Measurements from ENCODE around the gene FAM3C. TPM values are rescaled to one million over a fixed set of nuclear protein-coding genes. Genes with fewer than 3 reads are reported as not detected.
A peak's percentile ranks its signal among the peaks of the same experiment; 100 is the strongest.

Gene FAM3C
- total and polyA plus RNA-seq, 2 donors (not counting 1 experiment from before 2014, with no cell fraction given) = 38.7 to 75.4 TPM

DNA sequence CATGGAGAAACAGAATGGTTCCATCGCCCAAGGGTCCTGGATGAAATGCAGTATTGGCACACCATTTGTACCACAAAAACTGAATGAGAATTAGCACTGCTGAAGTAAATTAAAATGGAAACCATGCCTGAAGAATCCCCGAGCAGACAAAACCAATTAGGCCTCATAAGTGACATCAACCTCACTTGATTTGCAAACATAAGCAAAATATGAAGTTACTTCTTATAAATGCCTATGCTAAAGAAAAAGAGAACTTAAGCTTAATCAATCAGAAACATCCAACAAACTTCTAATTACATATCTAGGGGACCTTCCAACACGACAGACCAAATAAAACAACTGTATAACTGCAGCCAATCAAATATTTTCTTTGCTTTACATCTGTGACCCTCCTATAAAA is 4.4 kb downstream of the FAM3C start:
- ATAC-seq (ENCODE audit: low read depth) (no peak), DNase-seq (no peak)
- intact Hi-C loops (cut with micrococcal nuclease) = no loop called here
- Histone ChIP-seq H3K27me3 (replicated peaks in 1 of 4; ENCODE audit: control extremely low read depth in 1 of 4, control insufficient read depth in 3 of 4, insufficient read depth in 4 of 4, low read length in 3 of 4) (no peaks in the 10 kb centered on the region), H3K27ac (ENCODE audit: low read length in 2 of 2) (peak overlapping the region; percentile 30 to 61), H3K79me2 (ENCODE audit: control insufficient read depth, insufficient read depth, low read length) (peaks cover 98% of the 10 kb centered on the region), H3K9me3 (ENCODE audit: control extremely low read depth in 1 of 3, control insufficient read depth in 2 of 3, insufficient read depth in 1 of 3, low read length in 2 of 3) (no peaks in the 10 kb centered on the region), H3K9ac (ENCODE audit: low read length) (no peak overlapping the region), H3K4me1 (ENCODE audit: control insufficient read depth in 2 of 2, insufficient read depth in 2 of 2, low read length in 2 of 2) (peaks cover 69 to 75% of the 10 kb centered on the region in 2 donors), H2AFZ (ENCODE audit: insufficient read depth, low read depth, low read length, poor library complexity, severe bottlenecking) (no peak overlapping the region), H3K4me2 (replicated peaks; ENCODE audit: low read depth, low read length, poor library complexity, severe bottlenecking) (peak overlapping the region; percentile 44), H3K4me3 (ENCODE audit: control extremely low read depth in 1 of 5, extremely low read depth in 1 of 5, insufficient read depth in 1 of 5, low read depth in 2 of 5, low read length in 4 of 5) (peak overlapping the region in 1 of 5 experiments; percentile 17), H3K36me3 (replicated peaks in 1 of 2; ENCODE audit: control extremely low read depth in 1 of 2, control insufficient read depth in 1 of 2, extremely low read depth in 1 of 2, insufficient read depth in 2 of 2, low read length in 1 of 2) (peaks cover 6 to 16% of the 10 kb centered on the region in 2 experiments), H4K20me1 (ENCODE audit: control insufficient read depth, insufficient read depth, low read length, poor library complexity, severe bottlenecking) (no peaks in the 10 kb centered on the region)
- no CpG with 5 or more reads among the region's 3 CpGs for WGBS (ENCODE audit: insufficient coverage)
- no peak for TF ChIP-seq EZH2 (IDR thresholded peaks at IDR 0.05; ENCODE audit: borderline replicate concordance, insufficient read depth, low read depth, low read length, poor library complexity, severe bottlenecking)
- TF ChIP-seq, protein P1, sequence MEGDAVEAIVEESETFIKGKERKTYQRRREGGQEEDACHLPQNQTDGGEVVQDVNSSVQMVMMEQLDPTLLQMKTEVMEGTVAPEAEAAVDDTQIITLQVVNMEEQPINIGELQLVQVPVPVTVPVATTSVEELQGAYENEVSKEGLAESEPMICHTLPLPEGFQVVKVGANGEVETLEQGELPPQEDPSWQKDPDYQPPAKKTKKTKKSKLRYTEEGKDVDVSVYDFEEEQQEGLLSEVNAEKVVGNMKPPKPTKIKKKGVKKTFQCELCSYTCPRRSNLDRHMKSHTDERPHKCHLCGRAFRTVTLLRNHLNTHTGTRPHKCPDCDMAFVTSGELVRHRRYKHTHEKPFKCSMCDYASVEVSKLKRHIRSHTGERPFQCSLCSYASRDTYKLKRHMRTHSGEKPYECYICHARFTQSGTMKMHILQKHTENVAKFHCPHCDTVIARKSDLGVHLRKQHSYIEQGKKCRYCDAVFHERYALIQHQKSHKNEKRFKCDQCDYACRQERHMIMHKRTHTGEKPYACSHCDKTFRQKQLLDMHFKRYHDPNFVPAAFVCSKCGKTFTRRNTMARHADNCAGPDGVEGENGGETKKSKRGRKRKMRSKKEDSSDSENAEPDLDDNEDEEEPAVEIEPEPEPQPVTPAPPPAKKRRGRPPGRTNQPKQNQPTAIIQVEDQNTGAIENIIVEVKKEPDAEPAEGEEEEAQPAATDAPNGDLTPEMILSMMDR (IDR thresholded peaks at IDR 0.05) = no peak
- no peaks in the 10 kb centered on the region for H3K27me3 Mint-ChIP-seq
- H3K27ac Mint-ChIP-seq = peak overlapping the region; percentile 84
- peaks cover 82% of the 10 kb centered on the region for H3K4me1 Mint-ChIP-seq
- ChIA-PET POLR2A (no interaction called here), CTCF (interaction anchor here (0.8 to 3.7 kb wide), 3 partner anchors 8 to 30 kb away, joined by 3 to 22 read pairs (median 3); no protein-coding TSS in a partner anchor)
- H3K4me3 Mint-ChIP-seq = peak overlapping the region; percentile 56
- H3K9me3 Mint-ChIP-seq (ENCODE audit: insufficient read depth) = no peaks in the 10 kb centered on the region

DNA sequence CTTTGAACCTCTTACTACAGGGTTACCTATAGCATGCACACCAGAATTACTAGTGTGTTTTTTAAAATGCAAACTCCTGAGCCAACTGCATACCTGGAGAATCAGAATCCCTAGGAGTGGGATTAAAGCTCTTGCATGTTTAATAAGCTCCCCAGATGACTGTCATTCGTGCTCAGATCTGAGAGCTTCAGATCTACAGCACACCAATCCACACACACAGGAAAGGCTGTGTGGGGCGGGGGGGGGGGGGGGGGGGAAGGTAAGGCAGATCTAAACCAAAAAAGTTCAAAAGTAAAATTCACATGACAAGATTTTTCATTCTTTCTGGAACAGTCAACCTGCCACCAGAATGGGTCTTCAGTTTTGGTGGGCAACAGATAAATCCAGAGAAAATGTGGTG is 5.5 kb downstream of the FAM3C start:
- Mint-ChIP-seq H3K27me3 (no peaks in the 10 kb centered on the region), H3K4me3 (peak overlapping the region; percentile 56), H3K4me1 (peaks cover 90% of the 10 kb centered on the region), H3K27ac (peak overlapping the region; percentile 88), H3K9me3 (ENCODE audit: insufficient read depth) (no peaks in the 10 kb centered on the region)
- no CpG with 5 or more reads among the region's 2 CpGs for WGBS (ENCODE audit: insufficient coverage)
- intact Hi-C loops (cut with micrococcal nuclease) = no loop called here
- H3K79me2 ChIP-seq (ENCODE audit: control insufficient read depth, insufficient read depth, low read length) = peaks cover 100% of the 10 kb centered on the region
- peak overlapping the region; percentile 44 for H3K4me2 ChIP-seq (replicated peaks; ENCODE audit: low read depth, low read length, poor library complexity, severe bottlenecking)
- H3K4me3 ChIP-seq (ENCODE audit: control extremely low read depth in 1 of 5, extremely low read depth in 1 of 5, insufficient read depth in 1 of 5, low read depth in 2 of 5, low read length in 4 of 5) = no peak overlapping the region
- H3K27me3 ChIP-seq (replicated peaks in 1 of 4; ENCODE audit: control extremely low read depth in 1 of 4, control insufficient read depth in 3 of 4, insufficient read depth in 4 of 4, low read length in 3 of 4) = no peaks in the 10 kb centered on the region
- H2AFZ ChIP-seq (ENCODE audit: insufficient read depth, low read depth, low read length, poor library complexity, severe bottlenecking) = no peak overlapping the region
- H3K9me3 ChIP-seq (ENCODE audit: control extremely low read depth in 1 of 3, control insufficient read depth in 2 of 3, insufficient read depth in 1 of 3, low read length in 2 of 3) = no peaks in the 10 kb centered on the region
- H4K20me1 ChIP-seq (ENCODE audit: control insufficient read depth, insufficient read depth, low read length, poor library complexity, severe bottlenecking) = no peaks in the 10 kb centered on the region
- peaks cover 6 to 16% of the 10 kb centered on the region in 2 experiments for H3K36me3 ChIP-seq (replicated peaks in 1 of 2; ENCODE audit: control extremely low read depth in 1 of 2, control insufficient read depth in 1 of 2, extremely low read depth in 1 of 2, insufficient read depth in 2 of 2, low read length in 1 of 2)
- ChIA-PET POLR2A (interaction anchor here (0.6 to 0.8 kb wide), 3 partner anchors 18 to 30 kb away, joined by 3 to 6 read pairs (median 3); no protein-coding TSS in a partner anchor), CTCF (interaction anchor here (0.8 to 3.7 kb wide), 6 partner anchors 18 to 214 kb away, joined by 3 to 22 read pairs (median 4); no protein-coding TSS in a partner anchor)
- H3K9ac ChIP-seq (ENCODE audit: low read length) = no peak overlapping the region
- peak overlapping the region; percentile 51 to 99 for H3K27ac ChIP-seq (ENCODE audit: low read length in 2 of 2)
- ATAC-seq (ENCODE audit: low read depth) (no peak), DNase-seq (no peak)
- H3K4me1 ChIP-seq (ENCODE audit: control insufficient read depth in 2 of 2, insufficient read depth in 2 of 2, low read length in 2 of 2) = peaks cover 74 to 84% of the 10 kb centered on the region in 2 donors
- no peak for TF ChIP-seq EZH2 (IDR thresholded peaks at IDR 0.05; ENCODE audit: borderline replicate concordance, insufficient read depth, low read depth, low read length, poor library complexity, severe bottlenecking)

Measured in B cell (primary cell).